GM23338 (cell line): ENCODE measurements around the gene SCG5. TPM values are rescaled to one million over a fixed set of nuclear protein-coding genes. Genes with fewer than 3 reads are reported as not detected.
A peak's percentile ranks its signal among the peaks of the same experiment; 100 is the strongest.

ENCODE experiments used
- ATAC-seq: fragments of 200-7000 bp; cut with Tn5 transposase; 3 replicates; pipeline ENCODE4 v1.9.1; 2020
- DNase-seq: peaks from one replicate; pipeline ENCODE4 v3.0.0-alpha.2; 2015; ENCODE audit warnings: low spot score
- H2AFZ ChIP-seq: fragments of 200-600 bp; sonication (generic); 2 replicates; pipeline ENCODE4 v1.8.0; 2016; ENCODE audit warnings: antibody characterized with exemption, mild to moderate bottlenecking, moderate library complexity
- H3F3A ChIP-seq: fragments of 200-600 bp; sonication (generic); replicated peaks from 2 replicates; pipeline ENCODE4 v1.8.0; 2017; ENCODE audit warnings: antibody characterized with exemption, mixed run types, low read depth
- H3K27ac ChIP-seq: fragments of 200-600 bp; sonication (generic); 2 replicates; pipeline ENCODE4 v1.6.1; 2016; ENCODE audit warnings: low read depth
- H3K27me3 ChIP-seq: fragments of 200-600 bp; sonication (generic); 2 replicates; pipeline ENCODE4 v1.8.0; 2016; ENCODE audit warnings: mild to moderate bottlenecking, mixed run types, moderate library complexity; ENCODE audit not compliant: insufficient read depth
- H3K36me3 ChIP-seq: fragments of 200-600 bp; sonication (generic); 2 replicates; pipeline ENCODE4 v1.8.0; 2016; ENCODE audit warnings: mild to moderate bottlenecking; ENCODE audit not compliant: insufficient read depth
- H3K4me1 ChIP-seq: fragments of 200-600 bp; sonication (generic); 2 replicates; pipeline ENCODE4 v1.8.0; 2016; ENCODE audit warnings: mild to moderate bottlenecking, moderate library complexity; ENCODE audit not compliant: insufficient read depth
- H3K4me2 ChIP-seq: fragments of 200-600 bp; sonication (generic); 2 replicates; pipeline ENCODE4 v1.7.1; 2017; ENCODE audit warnings: mixed run types
- H3K4me3 ChIP-seq: fragments of 200-600 bp; sonication (generic); 2 replicates; pipeline ENCODE4 v1.6.1; 2016; ENCODE audit warnings: mixed run types
- H3K79me2 ChIP-seq: fragments of 200-600 bp; sonication (generic); replicated peaks from 2 replicates; pipeline ENCODE4 v1.8.0; 2017; ENCODE audit warnings: mild to moderate bottlenecking; ENCODE audit not compliant: insufficient read depth
- H3K9me2 ChIP-seq: fragments of 200-600 bp; sonication (generic); 2 replicates; pipeline ENCODE4 v1.8.0; 2017; ENCODE audit not compliant: insufficient read depth
- H4K20me1 ChIP-seq: fragments of 200-600 bp; sonication (generic); replicated peaks from 2 replicates; pipeline ENCODE4 v1.8.0; 2017; ENCODE audit warnings: mild to moderate bottlenecking; ENCODE audit not compliant: insufficient read depth
- H3K27ac Mint-ChIP-seq: 2 replicates; pipeline ENCODE4 v1.8.0; 2020; ENCODE audit warnings: inconsistent platforms, mild to moderate bottlenecking, moderate library complexity, mixed read lengths
- H3K27me3 Mint-ChIP-seq: 3 replicates; pipeline ENCODE4 v1.8.0; 2022; ENCODE audit warnings: low read depth, mild to moderate bottlenecking, moderate library complexity, mixed read lengths, inconsistent platforms; ENCODE audit not compliant: insufficient read depth, poor library complexity
- H3K36me3 Mint-ChIP-seq: 3 replicates; pipeline ENCODE4 v1.8.0; 2021; ENCODE audit warnings: low read depth, mild to moderate bottlenecking, inconsistent platforms, moderate library complexity, mixed read lengths
- H3K4me1 Mint-ChIP-seq: 3 replicates; pipeline ENCODE4 v1.8.0; 2020; ENCODE audit warnings: mild to moderate bottlenecking, inconsistent platforms, mixed read lengths
- H3K4me3 Mint-ChIP-seq: 3 replicates; pipeline ENCODE4 v1.8.0; 2021; ENCODE audit warnings: moderate library complexity, mild to moderate bottlenecking, inconsistent platforms, mixed read lengths
- H3K9me3 Mint-ChIP-seq: 3 replicates; pipeline ENCODE4 v1.8.0; 2020; ENCODE audit warnings: moderate library complexity, mild to moderate bottlenecking, inconsistent platforms, mixed read lengths
- EZH2 ChIP-seq: fragments of 200-600 bp; sonication (generic); IDR thresholded peaks from one replicate; pipeline ENCODE4 v1.8.0; 2017; ENCODE audit warnings: antibody characterized with exemption, mild to moderate bottlenecking, low read depth; ENCODE audit not compliant: unreplicated experiment
- REST ChIP-seq: IDR thresholded peaks from one replicate; pipeline ENCODE4 v1.6.1; 2018; ENCODE audit warnings: antibody characterized with exemption; ENCODE audit not compliant: unreplicated experiment
- polyA plus RNA-seq: library from polyadenylated mRNA; unstranded; fragments of >200 nt; fragmentation: Nextera tagmentation; extraction: Ambion mirVana; gene quantifications from 2 replicates; pipeline ENCODE4 v1.2.1, GENCODE V29; 2016
- total RNA-seq: library from RNA; depleted of rRNA; stranded (reverse); fragments of >200 nt; shearing (Covaris generic); gene quantifications from 2 replicates; pipeline ENCODE4 v1.2.3, GENCODE V29; 2014
- TF ChIP-seq, protein P1 (sequence below), 2 experiments: fragments of 200-600 bp in 1 of 2; sonication (generic) in 1 of 2; conservative IDR thresholded peaks; 2 replicates each; pipeline versions ENCODE4 v1.5.1 to v1.6.1; 2016 to 2017; ENCODE audit warnings: antibody characterized with exemption in 2 of 2, low read depth in 2 of 2, mild to moderate bottlenecking in 2 of 2, moderate library complexity in 1 of 2

Gene SCG5
- total and polyA plus RNA-seq, 2 experiments from 2014 or later = 48.1 to 73.3 TPM

- Histone ChIP-seq H3K79me2 (no peaks in the 10 kb centered on the region), H3K4me1 (peaks cover 26% of the 10 kb centered on the region), H3K4me2 (peak overlapping the region; percentile 88), H2AFZ (peak overlapping the region; percentile 96), H3K36me3 (no peaks in the 10 kb centered on the region), H3K9me2 (no peaks in the 10 kb centered on the region), H3F3A (no peaks in the 10 kb centered on the region; the same call in 1 of the 2 replicates), H4K20me1 (no peaks in the 10 kb centered on the region), H3K27ac (no peak overlapping the region), H3K27me3 (peaks cover 85% of the 10 kb centered on the region), H3K4me3 (peak overlapping the region; percentile 70)
- Mint-ChIP-seq H3K4me3 (peak overlapping the region; percentile 65), H3K9me3 (0 out of 3 replicates have a peak, but pooled peaks cover 2% of the 10 kb centered on the region), H3K27me3 (peaks cover 55% of the 10 kb centered on the region), H3K4me1 (peaks cover 22% of the 10 kb centered on the region), H3K27ac (no peak overlapping the region), H3K36me3 (no peaks in the 10 kb centered on the region; the same call in 2 of the 3 replicates)
- DNase-seq = no peak
- TF ChIP-seq EZH2 (peak; percentile 70), REST (no peak)
- ATAC-seq = peak; percentile 23
These were observed 75.5 kb downstream of the SCG5 start for GRCh38 chr15:32716915-32717425.

GRCh38 chr15:32717426-32718226 is 76.1 kb downstream of the SCG5 start, which contains the start of gene GREM1:
Gene GREM1, plus strand, starts transcription at chr15:32718004. Its CDS starts 12,687 bp downstream, at chr15:32730691.
- no peaks in the 10 kb centered on the region for H3K79me2 ChIP-seq
- H3K36me3 ChIP-seq = no peaks in the 10 kb centered on the region
- 0 out of 3 replicates have a peak, but pooled peaks cover 2% of the 10 kb centered on the region for H3K9me3 Mint-ChIP-seq
- peaks cover 22% of the 10 kb centered on the region for H3K4me1 Mint-ChIP-seq
- H3K4me1 ChIP-seq = peaks cover 26% of the 10 kb centered on the region
- peak within 1 kb of the TSS; percentile 70 for H3K4me3 ChIP-seq
- H2AFZ ChIP-seq = peak within 1 kb of the TSS; percentile 96
- H3K27me3 Mint-ChIP-seq = peaks cover 57% of the 10 kb centered on the region
- peak within 1 kb of the TSS; percentile 68 for H3K4me3 Mint-ChIP-seq
- no peak within 1 kb of the TSS for H3K27ac ChIP-seq
- no peaks in the 10 kb centered on the region; the same call in 2 of the 3 replicates for H3K36me3 Mint-ChIP-seq
- no peak within 1 kb of the TSS for H3K27ac Mint-ChIP-seq
- peak within 1 kb of the TSS; percentile 88 for H3K4me2 ChIP-seq
- H3K27me3 ChIP-seq = peaks cover 92% of the 10 kb centered on the region
- no peaks in the 10 kb centered on the region for H3K9me2 ChIP-seq
- H4K20me1 ChIP-seq = no peaks in the 10 kb centered on the region
- ATAC-seq (peak; percentile 60), DNase-seq (peak; percentile 79)
- H3F3A ChIP-seq = no peaks in the 10 kb centered on the region; the same call in 1 of the 2 replicates
- TF ChIP-seq, protein P1, sequence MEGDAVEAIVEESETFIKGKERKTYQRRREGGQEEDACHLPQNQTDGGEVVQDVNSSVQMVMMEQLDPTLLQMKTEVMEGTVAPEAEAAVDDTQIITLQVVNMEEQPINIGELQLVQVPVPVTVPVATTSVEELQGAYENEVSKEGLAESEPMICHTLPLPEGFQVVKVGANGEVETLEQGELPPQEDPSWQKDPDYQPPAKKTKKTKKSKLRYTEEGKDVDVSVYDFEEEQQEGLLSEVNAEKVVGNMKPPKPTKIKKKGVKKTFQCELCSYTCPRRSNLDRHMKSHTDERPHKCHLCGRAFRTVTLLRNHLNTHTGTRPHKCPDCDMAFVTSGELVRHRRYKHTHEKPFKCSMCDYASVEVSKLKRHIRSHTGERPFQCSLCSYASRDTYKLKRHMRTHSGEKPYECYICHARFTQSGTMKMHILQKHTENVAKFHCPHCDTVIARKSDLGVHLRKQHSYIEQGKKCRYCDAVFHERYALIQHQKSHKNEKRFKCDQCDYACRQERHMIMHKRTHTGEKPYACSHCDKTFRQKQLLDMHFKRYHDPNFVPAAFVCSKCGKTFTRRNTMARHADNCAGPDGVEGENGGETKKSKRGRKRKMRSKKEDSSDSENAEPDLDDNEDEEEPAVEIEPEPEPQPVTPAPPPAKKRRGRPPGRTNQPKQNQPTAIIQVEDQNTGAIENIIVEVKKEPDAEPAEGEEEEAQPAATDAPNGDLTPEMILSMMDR (conservative IDR thresholded peaks at IDR 0.05; ENCODE audit: low read depth in 2 of 2) = no peak
- no peak for TF ChIP-seq REST
- TF ChIP-seq EZH2 = no peak
